HS-27A (cell line): ENCODE results near the gene SYPL1.
A peak's percentile ranks its signal among the peaks of the same experiment; 100 is the strongest.
"Not testable (repeated sequence)": the region's sequence is repeated elsewhere in the genome, so short reads cannot be mapped to it uniquely, and the experiment has no call there.

Source experiments
- DNase-seq: peaks from one replicate; pipeline ENCODE4 v3.0.0-alpha.2; 2012; ENCODE audit warnings: low read depth, missing footprints

The SYPL1 gene

GRCh38 chr7:106112118-106112971, at the start of gene SYPL1:
Gene SYPL1 (minus strand): TSS chr7:106112312. CDS start chr7:106112208, 104 bp downstream.
- DNase-seq: peak; percentile 52

GRCh38 chr7:106155027-106155426, 42.9 kb upstream of the SYPL1 start:
- DNase-seq: no peak

- peak; percentile 20 for DNase-seq
Measured at GRCh38 chr7:106153891-106154449, 41.9 kb upstream of the SYPL1 start.

- no peak for DNase-seq
Measured at GRCh38 chr7:106152313-106152665, 40.2 kb upstream of the SYPL1 start.

GRCh38 chr7:106151459-106152312, 39.6 kb upstream of the SYPL1 start:
- DNase-seq: no peak

GRCh38 chr7:106143711-106144337, 31.7 kb upstream of the SYPL1 start:
- no peak for DNase-seq

GRCh38 chr7:106142136-106142535, 30.0 kb upstream of the SYPL1 start:
- no peak for DNase-seq

- DNase-seq: no peak
Measured at GRCh38 chr7:106140406-106141173, 28.5 kb upstream of the SYPL1 start.

- no peak for DNase-seq
Measured at GRCh38 chr7:106139265-106140251, 27.4 kb upstream of the SYPL1 start.

- no peak for DNase-seq
Measured at GRCh38 chr7:106138776-106139175, 26.7 kb upstream of the SYPL1 start.

- DNase-seq: not testable (repeated sequence)
Measured at GRCh38 chr7:106138181-106138580, 26.1 kb upstream of the SYPL1 start.

- DNase-seq: no peak
Measured at GRCh38 chr7:106134241-106134640, 22.1 kb upstream of the SYPL1 start.

GRCh38 chr7:106129291-106129690, 17.2 kb upstream of the SYPL1 start:
- DNase-seq: no peak

GRCh38 chr7:106128836-106129235, 16.7 kb upstream of the SYPL1 start:
- no peak for DNase-seq

GRCh38 chr7:106127984-106128780, 16.1 kb upstream of the SYPL1 start:
- DNase-seq: no peak

GRCh38 chr7:106126170-106126938, 14.2 kb upstream of the SYPL1 start:
- no peak for DNase-seq

GRCh38 chr7:106125417-106125816, 13.3 kb upstream of the SYPL1 start:
- no peak for DNase-seq

- DNase-seq: no peak
Measured at GRCh38 chr7:106124186-106124585, 12.1 kb upstream of the SYPL1 start.

GRCh38 chr7:106122713-106123112, 10.6 kb upstream of the SYPL1 start:
- DNase-seq: no peak
